ENCODE data around the gene PGRMC2. TPM values are rescaled to one million over a fixed set of nuclear protein-coding genes. Genes with fewer than 3 reads are reported as not detected.

Gene PGRMC2
- total RNA-seq, 1 experiment from 2014 or later: 29.9 TPM

DNA sequence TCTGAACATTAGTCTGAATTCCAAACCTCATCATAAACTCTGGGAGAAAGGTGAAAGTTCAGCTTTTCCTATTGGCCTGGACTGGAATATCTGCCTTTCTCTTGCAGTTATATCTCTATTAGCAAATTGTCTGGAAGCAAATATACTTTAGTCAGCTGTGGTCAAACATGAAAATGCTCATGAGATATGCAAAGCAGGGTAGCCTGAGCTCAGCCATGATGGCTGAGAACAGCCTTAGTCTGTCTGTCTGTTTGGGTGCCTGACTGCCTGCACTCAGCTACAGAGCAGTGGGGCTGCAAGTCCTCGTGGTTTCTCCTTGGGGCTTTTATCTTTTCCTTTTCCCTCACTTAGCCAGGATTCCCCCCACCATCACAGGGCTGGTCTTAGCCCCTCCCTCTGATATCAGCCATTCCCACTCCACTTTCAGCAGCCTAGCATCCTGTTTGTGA, 19.5 kb upstream of the PGRMC2 start:
- H3K36me3 ChIP-seq (ENCODE audit: insufficient read depth, low read length): no peaks in the 10 kb centered on the region
- H3K9ac ChIP-seq (ENCODE audit: low read length): no peak overlapping the region
- no peaks in the 10 kb centered on the region for H3K79me2 ChIP-seq (ENCODE audit: low read length)
- no peaks in the 10 kb centered on the region for H4K20me1 ChIP-seq (ENCODE audit: insufficient read depth, low read depth, low read length)
- no peak overlapping the region for H3K4me3 ChIP-seq (ENCODE audit: low read length)
- no peak for DNase-seq
- peak overlapping the region; percentile 7 for H3K4me2 ChIP-seq (ENCODE audit: low read depth, low read length, poor library complexity, severe bottlenecking)
- H3K4me1 ChIP-seq (ENCODE audit: low read length): peaks cover 37% of the 10 kb centered on the region
- H3K27ac ChIP-seq (ENCODE audit: low read length): no peak overlapping the region
- H3K9me3 ChIP-seq (ENCODE audit: low read length): no peaks in the 10 kb centered on the region
- no peaks in the 10 kb centered on the region for H3K27me3 ChIP-seq (ENCODE audit: low read length)
- H2AFZ ChIP-seq (ENCODE audit: low read length): peak overlapping the region; percentile 50; the same call in 1 of the 2 replicates
- H3K9me2 ChIP-seq (replicated peaks; ENCODE audit: insufficient read depth, low read length): no peaks in the 10 kb centered on the region

DNA sequence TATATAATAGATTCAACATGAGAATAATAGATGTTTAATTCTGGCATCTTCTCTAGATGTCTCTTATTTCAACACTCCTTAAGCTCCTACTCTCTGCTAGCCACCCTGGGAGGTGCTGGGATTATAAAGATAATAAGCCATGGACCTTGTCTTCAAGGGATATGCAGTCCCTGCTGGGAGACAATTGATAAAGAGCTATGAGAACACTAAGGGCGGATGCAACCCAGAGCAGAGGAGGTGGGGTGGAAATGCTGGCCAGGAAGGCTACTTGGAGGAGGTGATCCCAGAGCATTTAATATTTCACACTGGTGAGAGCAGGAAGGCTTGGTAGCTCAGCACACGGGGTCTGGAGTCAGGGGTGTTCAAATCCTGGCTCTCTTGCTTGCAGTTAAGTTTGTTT, 18.3 kb upstream of the PGRMC2 start:
- Histone ChIP-seq H4K20me1 (ENCODE audit: insufficient read depth, low read depth, low read length) (no peaks in the 10 kb centered on the region), H3K9me3 (ENCODE audit: low read length) (no peaks in the 10 kb centered on the region), H3K36me3 (ENCODE audit: insufficient read depth, low read length) (no peaks in the 10 kb centered on the region), H3K9ac (ENCODE audit: low read length) (no peak overlapping the region), H3K27me3 (ENCODE audit: low read length) (no peaks in the 10 kb centered on the region), H3K27ac (ENCODE audit: low read length) (no peak overlapping the region), H3K4me1 (ENCODE audit: low read length) (peaks cover 37% of the 10 kb centered on the region), H3K4me3 (ENCODE audit: low read length) (no peak overlapping the region), H3K79me2 (ENCODE audit: low read length) (no peaks in the 10 kb centered on the region), H3K4me2 (ENCODE audit: low read depth, low read length, poor library complexity, severe bottlenecking) (no peak overlapping the region), H3K9me2 (replicated peaks; ENCODE audit: insufficient read depth, low read length) (no peaks in the 10 kb centered on the region), H2AFZ (ENCODE audit: low read length) (no peak overlapping the region)
- no peak for DNase-seq

DNA sequence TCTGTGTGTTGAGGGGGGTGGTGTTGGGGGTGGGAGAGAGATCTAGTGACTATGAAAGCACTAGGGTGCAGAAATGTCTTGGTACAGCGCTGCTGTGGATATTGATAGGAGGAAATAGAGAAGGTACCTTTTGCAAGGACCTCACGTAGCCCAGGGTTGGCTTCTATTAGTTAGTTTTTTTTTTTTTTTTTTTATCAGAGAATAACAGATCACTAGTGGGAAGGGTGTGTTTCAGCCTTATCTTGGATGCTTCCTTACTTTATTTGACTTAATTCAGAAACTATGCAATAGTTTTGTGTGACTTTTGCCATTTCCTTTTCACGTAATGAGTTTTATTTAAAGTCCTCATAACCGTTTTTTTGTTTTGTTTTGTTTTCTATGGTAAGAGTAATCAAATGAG, 16.4 kb upstream of the PGRMC2 start:
- Histone ChIP-seq H3K4me1 (ENCODE audit: low read length) (peaks cover 37% of the 10 kb centered on the region), H3K27ac (ENCODE audit: low read length) (no peak overlapping the region), H3K36me3 (ENCODE audit: insufficient read depth, low read length) (no peaks in the 10 kb centered on the region), H3K9me3 (ENCODE audit: low read length) (no peaks in the 10 kb centered on the region), H3K4me2 (ENCODE audit: low read depth, low read length, poor library complexity, severe bottlenecking) (no peak overlapping the region), H3K79me2 (ENCODE audit: low read length) (no peaks in the 10 kb centered on the region), H3K27me3 (ENCODE audit: low read length) (no peaks in the 10 kb centered on the region), H2AFZ (ENCODE audit: low read length) (no peak overlapping the region), H4K20me1 (ENCODE audit: insufficient read depth, low read depth, low read length) (no peaks in the 10 kb centered on the region), H3K9ac (ENCODE audit: low read length) (no peak overlapping the region), H3K9me2 (replicated peaks; ENCODE audit: insufficient read depth, low read length) (no peaks in the 10 kb centered on the region), H3K4me3 (ENCODE audit: low read length) (no peak overlapping the region)
- DNase-seq: no peak

DNA sequence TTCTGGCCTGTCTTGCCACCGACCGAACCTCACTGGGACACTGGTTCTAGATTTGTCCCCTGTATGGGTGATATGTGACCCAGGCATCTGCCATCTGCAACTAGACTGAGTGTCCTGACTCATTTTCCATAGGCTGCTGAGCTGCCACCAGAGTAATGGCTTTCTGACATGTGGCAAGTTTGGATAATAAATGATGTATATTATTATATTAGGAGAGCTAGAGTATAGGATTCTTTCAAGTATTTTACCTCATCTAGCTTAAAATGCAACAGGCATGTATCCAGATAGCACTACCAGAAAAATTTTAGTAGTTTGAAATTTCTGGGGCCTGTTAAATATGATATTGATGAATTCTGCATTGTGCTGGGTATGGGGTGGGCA, 15.8 kb upstream of the PGRMC2 start:
- peak overlapping the region; percentile 29 for H3K4me2 ChIP-seq (ENCODE audit: low read depth, low read length, poor library complexity, severe bottlenecking)
- no peak for DNase-seq
- H3K27ac ChIP-seq (ENCODE audit: low read length): no peak overlapping the region
- H2AFZ ChIP-seq (ENCODE audit: low read length): no peak overlapping the region
- H3K9me3 ChIP-seq (ENCODE audit: low read length): no peaks in the 10 kb centered on the region
- H3K79me2 ChIP-seq (ENCODE audit: low read length): no peaks in the 10 kb centered on the region
- no peaks in the 10 kb centered on the region for H3K36me3 ChIP-seq (ENCODE audit: insufficient read depth, low read length)
- H3K9ac ChIP-seq (ENCODE audit: low read length): no peak overlapping the region
- no peaks in the 10 kb centered on the region for H4K20me1 ChIP-seq (ENCODE audit: insufficient read depth, low read depth, low read length)
- peaks cover 37% of the 10 kb centered on the region for H3K4me1 ChIP-seq (ENCODE audit: low read length)
- H3K9me2 ChIP-seq (replicated peaks; ENCODE audit: insufficient read depth, low read length): no peaks in the 10 kb centered on the region
- no peaks in the 10 kb centered on the region for H3K27me3 ChIP-seq (ENCODE audit: low read length)
- H3K4me3 ChIP-seq (ENCODE audit: low read length): no peak overlapping the region

DNA sequence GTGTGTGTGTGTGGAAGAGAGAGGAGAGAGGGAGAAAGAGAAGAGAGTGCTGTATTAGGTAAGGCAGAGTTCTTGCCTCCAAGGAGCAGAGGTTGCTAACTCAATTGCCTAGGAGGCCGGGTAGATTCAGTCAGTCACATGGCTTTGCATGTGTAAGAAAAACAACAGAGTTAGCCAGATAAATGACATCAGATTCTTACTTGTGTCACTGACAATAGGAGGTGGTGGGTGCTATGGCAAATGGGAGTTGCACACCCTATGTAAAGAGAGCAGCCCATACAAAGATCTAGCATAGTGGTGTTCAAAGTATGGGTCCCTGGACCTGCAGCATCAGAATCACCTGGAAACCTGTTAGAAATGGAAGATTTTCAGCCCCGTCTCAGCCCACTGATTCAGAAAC, 14.4 kb upstream of the PGRMC2 start:
- H3K4me2 ChIP-seq (ENCODE audit: low read depth, low read length, poor library complexity, severe bottlenecking): no peak overlapping the region
- no peak overlapping the region for H3K4me3 ChIP-seq (ENCODE audit: low read length)
- H3K4me1 ChIP-seq (ENCODE audit: low read length): peaks cover 29% of the 10 kb centered on the region
- no peaks in the 10 kb centered on the region for H3K36me3 ChIP-seq (ENCODE audit: insufficient read depth, low read length)
- no peaks in the 10 kb centered on the region for H3K9me3 ChIP-seq (ENCODE audit: low read length)
- H3K27me3 ChIP-seq (ENCODE audit: low read length): no peaks in the 10 kb centered on the region
- H3K9ac ChIP-seq (ENCODE audit: low read length): no peak overlapping the region
- no peak overlapping the region for H3K27ac ChIP-seq (ENCODE audit: low read length)
- no peaks in the 10 kb centered on the region for H3K9me2 ChIP-seq (replicated peaks; ENCODE audit: insufficient read depth, low read length)
- no peak overlapping the region for H2AFZ ChIP-seq (ENCODE audit: low read length)
- H3K79me2 ChIP-seq (ENCODE audit: low read length): no peaks in the 10 kb centered on the region
- DNase-seq: no peak
- no peaks in the 10 kb centered on the region for H4K20me1 ChIP-seq (ENCODE audit: insufficient read depth, low read depth, low read length)

DNA sequence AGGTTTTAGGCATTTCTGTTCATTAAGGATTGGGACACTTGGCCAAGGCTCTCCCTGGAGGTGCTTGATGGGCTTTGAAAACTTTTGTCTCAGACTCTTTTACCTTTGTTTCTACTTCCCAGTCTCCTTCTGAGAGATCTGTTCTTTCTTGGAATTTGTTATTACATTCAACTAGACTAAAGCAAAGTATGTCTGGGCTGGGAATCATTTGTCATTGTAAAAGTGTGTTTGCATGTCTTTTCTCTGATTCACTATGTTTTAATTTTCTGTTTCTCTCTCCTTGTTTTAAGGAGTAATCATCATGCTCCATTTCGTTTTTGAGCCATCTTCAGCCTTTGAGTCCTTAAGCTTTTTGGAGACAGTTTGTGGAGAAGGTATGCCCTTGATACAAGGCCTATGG, 12.2 kb upstream of the PGRMC2 start:
- H3K4me2 ChIP-seq (ENCODE audit: low read depth, low read length, poor library complexity, severe bottlenecking): no peak overlapping the region
- no peaks in the 10 kb centered on the region for H4K20me1 ChIP-seq (ENCODE audit: insufficient read depth, low read depth, low read length)
- H3K9me2 ChIP-seq (replicated peaks; ENCODE audit: insufficient read depth, low read length): no peaks in the 10 kb centered on the region
- H2AFZ ChIP-seq (ENCODE audit: low read length): no peak overlapping the region
- H3K9ac ChIP-seq (ENCODE audit: low read length): no peak overlapping the region
- no peak for DNase-seq
- H3K4me1 ChIP-seq (ENCODE audit: low read length): peaks cover 19% of the 10 kb centered on the region
- H3K36me3 ChIP-seq (ENCODE audit: insufficient read depth, low read length): no peaks in the 10 kb centered on the region
- no peak overlapping the region for H3K27ac ChIP-seq (ENCODE audit: low read length)
- H3K9me3 ChIP-seq (ENCODE audit: low read length): no peaks in the 10 kb centered on the region
- H3K4me3 ChIP-seq (ENCODE audit: low read length): no peak overlapping the region
- no peaks in the 10 kb centered on the region for H3K79me2 ChIP-seq (ENCODE audit: low read length)
- H3K27me3 ChIP-seq (ENCODE audit: low read length): no peaks in the 10 kb centered on the region

DNA sequence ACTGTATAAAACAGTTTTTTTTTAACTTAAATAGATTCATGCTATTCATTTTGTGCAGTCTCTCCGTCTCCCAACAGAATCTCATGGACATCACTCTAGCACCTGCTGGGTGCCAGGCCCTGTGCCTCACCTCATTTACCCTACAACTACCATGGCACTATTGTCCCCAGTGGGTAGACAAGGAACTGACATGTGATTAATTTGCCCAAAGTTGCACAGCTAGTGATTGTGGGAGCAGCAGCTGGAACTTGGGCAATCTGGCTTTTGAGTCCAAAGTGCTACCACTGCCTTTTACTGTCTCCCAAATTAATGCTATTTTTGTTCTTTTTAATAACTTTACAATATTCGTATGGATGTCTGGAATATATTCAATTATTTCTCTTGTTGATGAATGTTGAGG, 11.2 kb upstream of the PGRMC2 start:
- Histone ChIP-seq H3K9me3 (ENCODE audit: low read length) (no peaks in the 10 kb centered on the region), H3K79me2 (ENCODE audit: low read length) (no peaks in the 10 kb centered on the region), H3K4me2 (ENCODE audit: low read depth, low read length, poor library complexity, severe bottlenecking) (no peak overlapping the region), H3K4me3 (ENCODE audit: low read length) (no peak overlapping the region), H3K36me3 (ENCODE audit: insufficient read depth, low read length) (no peaks in the 10 kb centered on the region), H3K4me1 (ENCODE audit: low read length) (peaks cover 19% of the 10 kb centered on the region), H3K9me2 (replicated peaks; ENCODE audit: insufficient read depth, low read length) (no peaks in the 10 kb centered on the region), H4K20me1 (ENCODE audit: insufficient read depth, low read depth, low read length) (no peaks in the 10 kb centered on the region), H3K27me3 (ENCODE audit: low read length) (no peaks in the 10 kb centered on the region), H3K9ac (ENCODE audit: low read length) (no peak overlapping the region), H2AFZ (ENCODE audit: low read length) (no peak overlapping the region), H3K27ac (ENCODE audit: low read length) (no peak overlapping the region)
- DNase-seq: peak; percentile 64

DNA sequence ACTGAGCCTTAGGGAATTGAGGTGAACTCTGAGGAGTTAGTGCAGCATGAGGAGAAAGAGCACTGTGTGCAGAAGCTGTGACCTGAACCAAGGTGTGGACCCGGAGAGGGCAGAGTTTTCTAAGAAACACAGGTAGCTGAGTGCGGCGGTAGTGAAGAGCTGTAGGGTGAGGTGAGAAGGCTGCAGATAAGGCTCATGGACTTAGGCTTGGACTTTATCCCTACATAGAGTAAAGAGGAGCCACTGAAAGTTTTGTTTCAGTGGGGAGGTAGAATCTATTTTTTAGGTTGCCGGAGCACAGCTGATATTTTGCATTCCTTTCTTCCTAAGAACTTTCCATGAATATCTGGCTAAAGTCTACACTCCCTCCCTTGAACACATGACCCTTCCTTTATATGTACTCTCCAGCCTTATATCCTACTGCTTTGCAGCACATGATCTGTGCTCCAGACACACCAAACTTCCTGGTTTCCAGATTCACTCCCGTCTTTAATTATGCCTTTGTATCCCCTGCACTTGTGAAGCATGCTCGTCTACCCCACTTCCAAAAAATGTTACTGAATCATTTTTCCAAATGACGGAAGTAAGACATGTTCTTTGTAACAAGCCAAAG, 10.6 kb upstream of the PGRMC2 start:
- no peak overlapping the region for H3K4me2 ChIP-seq (ENCODE audit: low read depth, low read length, poor library complexity, severe bottlenecking)

More for the DNA sequence above, 10.6 kb upstream of the PGRMC2 start:
- H3K9me3 ChIP-seq (ENCODE audit: low read length): no peaks in the 10 kb centered on the region
- no peaks in the 10 kb centered on the region for H3K27me3 ChIP-seq (ENCODE audit: low read length)
- peaks cover 13% of the 10 kb centered on the region for H3K4me1 ChIP-seq (ENCODE audit: low read length)
- no peaks in the 10 kb centered on the region for H3K79me2 ChIP-seq (ENCODE audit: low read length)
- H3K27ac ChIP-seq (ENCODE audit: low read length): no peak overlapping the region
- no peaks in the 10 kb centered on the region for H3K36me3 ChIP-seq (ENCODE audit: insufficient read depth, low read length)
- H2AFZ ChIP-seq (ENCODE audit: low read length): no peak overlapping the region
- H3K9me2 ChIP-seq (replicated peaks; ENCODE audit: insufficient read depth, low read length): no peaks in the 10 kb centered on the region
- no peaks in the 10 kb centered on the region for H4K20me1 ChIP-seq (ENCODE audit: insufficient read depth, low read depth, low read length)
- no peak overlapping the region for H3K4me3 ChIP-seq (ENCODE audit: low read length)
- DNase-seq: no peak
- H3K9ac ChIP-seq (ENCODE audit: low read length): no peak overlapping the region

Data from Karpas-422 (cell line).